Kidney (tissue), 14 donors: ENCODE measurements around the gene SCAP. TPM values are rescaled to one million over a fixed set of nuclear protein-coding genes. Genes with fewer than 3 reads are reported as not detected.

Source experiments
- DNase-seq, 5 donors: peaks; one replicate each; pipeline ENCODE4 v3.0.0-alpha.2; 2013 to 2020
- FAIRE-seq: peaks from 2 replicates; lab custom pipeline; 2012; peaks lifted over from hg19 to GRCh38; lab: Jason Lieb, UNC
- H3K27ac ChIP-seq, 2 donors: one replicate each; pipeline ENCODE4 v1.7.0; 2013; ENCODE audit warnings: low read depth in 2 of 2, low read length in 2 of 2, inconsistent platforms in 1 of 2
- H3K27me3 ChIP-seq: one replicate; pipeline ENCODE4 v1.7.1; 2013; ENCODE audit warnings: low read length, inconsistent platforms; ENCODE audit not compliant: control insufficient read depth, insufficient read depth
- H3K36me3 ChIP-seq, 3 donors: one replicate each; pipeline versions ENCODE4 v1.7.0 to v1.7.1; 2013; ENCODE audit warnings: low read length in 3 of 3, control low read depth in 1 of 3, inconsistent platforms in 1 of 3; ENCODE audit not compliant: insufficient read depth in 3 of 3, control insufficient read depth in 2 of 3
- H3K4me1 ChIP-seq, 3 donors: one replicate each; pipeline versions ENCODE4 v1.7.0 to v1.7.1; 2013; ENCODE audit warnings: low read length in 3 of 3, inconsistent platforms in 1 of 3, low read depth in 1 of 3; ENCODE audit not compliant: control insufficient read depth in 2 of 3, insufficient read depth in 2 of 3
- H3K4me3 ChIP-seq, 3 donors: one replicate each; pipeline versions ENCODE4 v1.7.0 to v1.8.1; 2013; ENCODE audit warnings: low read length in 3 of 3, control low read depth in 1 of 3, inconsistent platforms in 1 of 3
- H3K9ac ChIP-seq, 3 donors: one replicate each; pipeline versions ENCODE4 v1.7.0 to v1.7.1; 2013; ENCODE audit warnings: low read length in 3 of 3, control low read depth in 1 of 3, inconsistent platforms in 1 of 3
- H3K9me3 ChIP-seq, 3 donors: one replicate each; pipeline versions ENCODE4 v1.7.0 to v1.7.1; 2013; ENCODE audit warnings: low read length in 3 of 3, control low read depth in 1 of 3, inconsistent platforms in 1 of 3; ENCODE audit not compliant: control insufficient read depth in 2 of 3, insufficient read depth in 1 of 3
- intact Hi-C: fragments of 100-400 bp; cut with DNase I; formaldehyde crosslinking; loops from one replicate; pipeline ENCODE4 v1.11.1; 2022
- polyA plus RNA-seq: library from polyadenylated mRNA; stranded (reverse); fragments of 350-450 nt; fragmentation: Illumina TruSeq; extraction: RNeasy Lipid Tissue Mini Kit (QIAGEN cat#74804); gene quantifications from one replicate; pipeline ENCODE4 v1.2.3, GENCODE V29; 2014; ENCODE audit warnings: low read depth, low replicate concordance; ENCODE audit not compliant: insufficient read depth
- total RNA-seq: library from RNA; stranded (reverse); fragmentation: NEBNext Ultra II Directional; extraction: Animal tissue kit (Norgen Biotek cat#: 25700); gene quantifications from one replicate; pipeline ENCODE4 v1.2.1, GENCODE V29; 2021
- TF ChIP-seq, protein P1 (sequence below): IDR thresholded peaks from 3 replicates; pipeline ENCODE4 v1.5.1; 2012; ENCODE audit warnings: mild to moderate bottlenecking, moderate library complexity, borderline replicate concordance; ENCODE audit not compliant: insufficient read depth; ENCODE audit errors: extremely low read depth
- donor health status: control.
- donor health status: control.
- donor health status: control.
- donor health status: control.
- donor health status: control.
- donor health status: DM: yes; HTN: yes; CAD: no.
- donor health status: Normal renal cell carcinoma (clear cell type).

SCAP gene
- total and polyA plus RNA-seq, 2 donors from 2014 or later = 47.3 to 85.1 TPM

DNA sequence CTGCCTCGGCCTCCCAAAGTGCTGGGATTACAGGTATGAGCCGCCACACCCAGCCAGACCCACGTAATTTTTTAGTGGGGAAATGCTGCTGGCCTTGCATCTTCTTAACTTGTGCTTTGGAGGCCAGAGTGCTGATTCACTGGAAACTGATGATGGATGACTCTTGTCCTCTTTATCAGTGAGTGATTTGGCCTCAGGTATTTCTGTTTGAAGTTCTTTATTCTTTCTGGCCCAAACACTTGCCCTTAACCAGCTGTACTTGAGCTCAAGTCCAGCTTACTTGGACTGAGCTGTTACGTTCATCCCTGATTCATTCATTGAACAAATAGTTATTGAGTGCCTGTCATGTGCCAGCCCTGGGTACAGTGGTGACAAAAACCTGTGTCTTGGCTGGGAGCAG is 90.7 kb downstream of the SCAP start:
- DNase-seq = no peak
- no peak overlapping the region for H3K9ac ChIP-seq
- TF ChIP-seq, protein P1, sequence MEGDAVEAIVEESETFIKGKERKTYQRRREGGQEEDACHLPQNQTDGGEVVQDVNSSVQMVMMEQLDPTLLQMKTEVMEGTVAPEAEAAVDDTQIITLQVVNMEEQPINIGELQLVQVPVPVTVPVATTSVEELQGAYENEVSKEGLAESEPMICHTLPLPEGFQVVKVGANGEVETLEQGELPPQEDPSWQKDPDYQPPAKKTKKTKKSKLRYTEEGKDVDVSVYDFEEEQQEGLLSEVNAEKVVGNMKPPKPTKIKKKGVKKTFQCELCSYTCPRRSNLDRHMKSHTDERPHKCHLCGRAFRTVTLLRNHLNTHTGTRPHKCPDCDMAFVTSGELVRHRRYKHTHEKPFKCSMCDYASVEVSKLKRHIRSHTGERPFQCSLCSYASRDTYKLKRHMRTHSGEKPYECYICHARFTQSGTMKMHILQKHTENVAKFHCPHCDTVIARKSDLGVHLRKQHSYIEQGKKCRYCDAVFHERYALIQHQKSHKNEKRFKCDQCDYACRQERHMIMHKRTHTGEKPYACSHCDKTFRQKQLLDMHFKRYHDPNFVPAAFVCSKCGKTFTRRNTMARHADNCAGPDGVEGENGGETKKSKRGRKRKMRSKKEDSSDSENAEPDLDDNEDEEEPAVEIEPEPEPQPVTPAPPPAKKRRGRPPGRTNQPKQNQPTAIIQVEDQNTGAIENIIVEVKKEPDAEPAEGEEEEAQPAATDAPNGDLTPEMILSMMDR = no peak
- no peaks in the 10 kb centered on the region for H3K27me3 ChIP-seq
- intact Hi-C loops = no loop called here
- H3K9me3 ChIP-seq = no peaks in the 10 kb centered on the region
- peaks cover 0 to 14% (median 0%) of the 10 kb centered on the region in 3 donors for H3K4me1 ChIP-seq
- no peak for FAIRE-seq
- no peak overlapping the region for H3K4me3 ChIP-seq
- peaks cover 0 to 6% (median 0%) of the 10 kb centered on the region in 3 donors for H3K36me3 ChIP-seq
- no peak overlapping the region for H3K27ac ChIP-seq

DNA sequence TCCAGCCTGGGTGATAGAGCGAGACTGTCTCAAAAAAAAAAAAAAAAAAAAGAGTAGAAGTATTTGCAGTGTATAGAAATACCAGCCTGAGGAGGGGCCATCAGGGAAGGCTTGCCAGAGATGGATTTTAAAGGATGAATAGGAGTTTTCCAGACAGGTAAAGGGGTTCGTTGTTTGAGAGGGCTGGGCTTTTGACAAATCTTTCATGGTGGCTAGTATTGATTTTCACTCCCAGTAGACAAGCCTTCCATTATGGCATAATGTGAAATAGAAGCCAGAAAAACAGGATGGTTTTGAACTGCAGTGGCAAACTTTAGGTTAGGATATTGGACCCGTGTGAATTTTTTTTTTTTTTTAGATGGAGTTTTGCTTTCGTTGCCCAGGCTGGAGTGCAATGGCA is 91.3 kb downstream of the SCAP start:
- intact Hi-C loops = no loop called here
- peaks cover 0 to 19% (median 3%) of the 10 kb centered on the region in 3 donors for H3K4me1 ChIP-seq

DNA sequence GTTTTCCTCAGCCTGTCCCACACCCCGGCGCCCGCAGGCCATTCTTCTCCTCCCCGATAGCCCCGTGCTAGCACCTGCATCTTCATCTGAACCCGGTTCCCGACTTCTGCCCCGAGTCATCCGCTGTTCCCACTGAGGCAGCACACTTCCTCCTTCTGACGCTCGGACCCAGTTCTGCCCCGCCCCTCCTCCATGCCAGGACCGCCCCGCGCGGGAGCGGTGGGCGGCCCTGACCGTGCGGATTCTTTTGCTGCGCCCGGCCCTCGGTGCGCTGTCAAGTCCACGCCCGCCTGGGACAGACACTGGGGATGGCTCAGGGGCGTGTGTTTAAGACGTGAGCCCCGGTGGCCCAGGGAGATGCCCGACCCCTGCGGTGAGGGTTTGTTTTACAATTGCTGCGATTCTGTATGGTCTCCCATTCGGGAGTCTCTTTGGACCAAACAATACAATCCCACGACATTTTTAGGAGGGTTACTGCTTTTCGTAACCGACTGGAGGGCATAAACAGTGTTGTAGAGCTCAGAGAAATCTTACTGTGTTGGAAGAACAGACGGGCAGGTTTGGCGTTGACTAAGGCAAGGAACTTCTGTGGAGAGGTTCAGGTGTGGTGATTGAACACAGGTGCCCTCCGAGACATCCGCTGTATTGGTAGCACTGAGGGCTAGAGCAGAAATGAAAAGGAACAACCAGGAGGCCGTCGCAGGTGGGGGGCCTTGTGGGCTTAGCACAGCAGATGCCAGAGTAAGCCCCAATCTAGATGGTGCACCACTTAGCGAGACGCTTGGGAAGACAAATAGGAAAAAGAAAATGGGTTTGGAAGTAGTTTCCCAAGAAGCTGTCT is 94.2 kb downstream of the SCAP start:
- FAIRE-seq (no peak), DNase-seq (peak; percentile 91 to 96 (median 94))
- no peaks in the 10 kb centered on the region for H3K27me3 ChIP-seq
- TF ChIP-seq, protein P1 = no peak
- intact Hi-C loops = no loop called here
- peak overlapping the region; percentile 56 to 90 (median 57) for H3K9ac ChIP-seq
- peaks cover 0 to 21% (median 3%) of the 10 kb centered on the region in 3 donors for H3K4me1 ChIP-seq
- H3K9me3 ChIP-seq = no peaks in the 10 kb centered on the region
- H3K27ac ChIP-seq = peak overlapping the region; percentile 93 to 98
- peak overlapping the region; percentile 80 to 93 (median 85) for H3K4me3 ChIP-seq
- H3K36me3 ChIP-seq = no peaks in the 10 kb centered on the region

More for the DNA sequence above, 91.3 kb downstream of the SCAP start:
- TF ChIP-seq, protein P1 = no peak
- peaks cover 0 to 6% (median 0%) of the 10 kb centered on the region in 3 donors for H3K36me3 ChIP-seq
- no peak overlapping the region for H3K4me3 ChIP-seq
- FAIRE-seq = no peak
- H3K9me3 ChIP-seq = no peaks in the 10 kb centered on the region
- no peak overlapping the region for H3K27ac ChIP-seq
- DNase-seq = no peak
- no peaks in the 10 kb centered on the region for H3K27me3 ChIP-seq
- no peak overlapping the region for H3K9ac ChIP-seq
